GM21576 (cell line): Measurements from ENCODE around the gene KCNMB2.

Experiments
- ATAC-seq: cut with Tn5 transposase; IDR thresholded peaks from one replicate; pipeline ENCODE4 v1.9.1; 2021; ENCODE audit warnings: mild to moderate bottlenecking, moderate library complexity; ENCODE audit not compliant: unreplicated experiment

Gene KCNMB2

DNA sequence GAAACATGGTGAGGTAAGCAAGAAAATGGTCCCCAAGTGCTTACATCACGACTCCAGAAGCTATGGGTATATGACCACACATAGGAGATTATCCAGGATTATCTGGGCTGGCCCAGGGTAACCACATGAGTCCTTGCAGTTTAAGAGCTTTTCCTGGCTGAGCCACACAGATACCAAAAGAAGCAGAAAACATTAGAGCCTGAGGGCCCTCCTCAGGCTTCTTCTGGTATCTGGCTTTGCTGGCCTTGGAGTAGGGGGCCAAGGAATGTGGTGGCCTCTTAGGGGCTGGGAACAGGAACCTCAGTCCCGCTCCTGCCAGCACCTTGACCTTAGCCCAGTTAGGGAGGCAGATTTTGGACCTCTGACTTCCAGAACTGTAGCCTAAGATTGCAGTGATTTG, 259.1 kb downstream of the KCNMB2 start:
- ATAC-seq: no peak

DNA sequence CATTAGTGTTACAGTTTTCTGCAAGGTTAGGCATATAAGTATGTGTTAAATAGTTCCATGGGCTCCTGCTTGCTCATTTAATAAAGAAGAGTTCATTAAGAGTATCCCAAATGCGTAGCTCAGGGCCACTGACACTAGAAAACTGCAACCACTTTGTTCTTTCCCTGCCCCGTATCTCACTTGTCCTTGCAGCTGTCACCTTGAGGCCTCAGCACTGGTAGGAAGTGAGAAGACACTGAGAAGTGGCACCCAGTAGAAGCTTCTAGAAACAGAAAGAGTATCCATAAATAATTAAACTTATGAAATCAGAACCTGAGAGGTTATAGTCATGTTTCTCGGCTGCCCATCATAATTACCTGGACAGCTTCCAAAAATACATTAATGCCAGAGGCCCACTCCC, 266.0 kb downstream of the KCNMB2 start:
- ATAC-seq: no peak

- ATAC-seq: no peak
These were observed 266.9 kb downstream of the KCNMB2 start for GRCh38 chr3:178802993-178803693.

- ATAC-seq: no peak
These were observed 268.4 kb downstream of the KCNMB2 start for GRCh38 chr3:178804606-178805005.

- no peak for ATAC-seq
These were observed 269.5 kb downstream of the KCNMB2 start for GRCh38 chr3:178805741-178806140.

- no peak for ATAC-seq
These were observed 270.4 kb downstream of the KCNMB2 start for GRCh38 chr3:178806651-178807050.

- no peak for ATAC-seq
These were observed 271.5 kb downstream of the KCNMB2 start for GRCh38 chr3:178807694-178808093.

GRCh38 chr3:178808748-178809147, 272.5 kb downstream of the KCNMB2 start:
- no peak for ATAC-seq

DNA sequence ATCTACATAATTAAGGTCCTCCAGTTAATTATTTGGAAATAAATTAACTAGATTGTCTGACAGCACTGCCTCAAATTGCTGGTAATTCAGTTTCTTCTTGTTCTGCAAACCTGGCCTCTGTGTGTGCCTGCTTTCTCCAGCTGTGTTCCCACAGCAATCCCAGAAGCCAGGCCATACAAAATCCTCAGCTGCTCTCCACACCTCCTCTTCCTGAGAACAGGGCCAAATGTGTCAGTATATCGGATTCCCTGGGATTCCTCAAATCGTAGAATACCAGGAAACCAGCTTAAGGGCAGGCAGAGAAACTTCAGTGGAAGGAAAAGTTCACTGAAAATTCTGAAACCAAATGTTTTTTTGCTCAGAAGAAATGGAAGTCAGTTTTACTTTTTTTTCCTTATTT, 273.9 kb downstream of the KCNMB2 start:
- no peak for ATAC-seq

GRCh38 chr3:178822722-178823121, 286.5 kb downstream of the KCNMB2 start:
- no peak for ATAC-seq

DNA sequence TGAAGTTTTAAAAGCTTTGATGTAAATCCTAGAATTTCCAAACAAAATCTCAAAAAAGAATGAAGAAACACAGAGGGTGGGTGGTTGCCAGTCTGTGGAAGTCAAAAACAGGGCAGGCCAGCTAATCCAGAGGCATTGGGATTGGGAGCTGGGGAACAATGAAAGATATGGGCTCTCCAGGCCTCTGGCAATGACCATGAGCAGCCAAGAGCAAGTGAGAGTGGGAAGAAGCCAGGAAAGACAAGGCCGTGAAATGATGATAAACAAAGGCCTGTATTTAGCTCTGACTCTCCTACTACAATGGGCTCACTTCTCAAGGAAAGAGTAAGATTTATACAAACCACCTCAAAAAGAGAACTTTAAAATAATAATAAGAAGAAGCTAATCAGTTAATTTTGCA, 286.9 kb downstream of the KCNMB2 start:
- ATAC-seq: no peak

DNA sequence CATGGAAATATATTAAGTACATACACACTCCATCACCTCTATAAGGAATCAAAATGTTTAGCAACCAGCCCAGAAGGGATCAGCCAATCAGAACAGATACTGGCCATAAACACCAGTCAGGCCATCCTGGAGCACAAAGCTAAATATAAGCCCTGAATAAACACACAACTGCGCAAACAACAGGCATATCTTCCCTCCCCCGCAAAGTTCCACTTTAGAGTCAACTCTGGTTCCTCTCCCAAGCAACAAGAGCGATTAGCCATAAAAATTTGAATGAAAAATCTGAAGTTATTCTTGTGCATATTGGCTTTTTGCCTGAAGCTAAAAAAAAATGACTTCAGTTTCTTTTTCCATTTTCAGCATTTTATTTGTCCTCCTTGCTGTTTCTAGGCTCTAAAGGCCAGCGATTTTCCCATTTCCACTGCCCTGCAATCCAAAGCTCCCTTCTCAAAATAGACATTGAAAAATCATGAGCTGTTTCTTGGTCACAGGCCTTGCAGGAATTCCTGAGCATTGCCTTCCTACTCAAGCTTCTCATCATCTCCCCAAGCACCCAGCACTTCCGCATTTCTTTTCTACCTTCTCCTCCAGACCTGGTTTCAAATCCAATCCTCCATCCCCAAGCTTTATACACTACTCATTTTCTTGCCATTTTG, 287.5 kb downstream of the KCNMB2 start:
- no peak for ATAC-seq

GRCh38 chr3:178826435-178827123, 290.3 kb downstream of the KCNMB2 start:
- ATAC-seq: no peak

DNA sequence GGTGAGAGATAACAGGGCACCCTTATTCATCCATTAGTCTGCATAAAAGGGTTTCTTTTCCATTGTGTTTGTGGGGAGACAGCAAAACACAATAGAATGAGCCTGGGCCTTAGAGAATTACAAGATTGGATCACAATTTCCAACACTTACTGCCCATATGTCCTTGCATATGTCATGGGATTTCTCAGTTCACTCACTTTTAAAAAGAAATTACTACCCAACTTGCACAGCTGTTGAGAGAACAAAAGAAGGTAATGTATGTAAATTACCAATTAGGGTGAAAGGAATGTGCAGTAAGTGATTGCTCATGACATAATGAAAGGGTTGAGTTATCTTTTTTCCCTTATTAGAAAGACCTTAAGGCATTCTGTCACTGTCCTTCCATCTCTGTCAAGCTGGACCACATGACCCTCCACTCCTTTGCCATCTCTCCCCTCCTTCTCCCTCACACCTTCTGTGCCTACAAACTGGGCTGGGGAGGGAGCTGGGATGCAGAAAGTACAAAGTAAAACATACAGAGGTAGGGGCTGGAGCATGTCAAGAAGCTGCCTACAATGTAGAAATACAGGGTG, 291.1 kb downstream of the KCNMB2 start:
- ATAC-seq: no peak

GRCh38 chr3:178833695-178834094, 297.5 kb downstream of the KCNMB2 start:
- no peak for ATAC-seq

GRCh38 chr3:178835033-178835432, 298.8 kb downstream of the KCNMB2 start:
- ATAC-seq: no peak

- ATAC-seq: no peak
These were observed 301.3 kb downstream of the KCNMB2 start for GRCh38 chr3:178837512-178837911.

- ATAC-seq: no peak
These were observed 304.4 kb downstream of the KCNMB2 start for GRCh38 chr3:178840586-178840985.

GRCh38 chr3:178841011-178841410, 304.8 kb downstream of the KCNMB2 start:
- ATAC-seq: no peak

GRCh38 chr3:178844916-178845315, 308.7 kb downstream of the KCNMB2 start:
- no peak for ATAC-seq

- ATAC-seq: no peak
These were observed 309.3 kb downstream of the KCNMB2 start for GRCh38 chr3:178845420-178846118.
